IMR-90 (cell line): ENCODE data around the gene UBE2N. TPM values are rescaled to one million over a fixed set of nuclear protein-coding genes. Genes with fewer than 3 reads are reported as not detected.

Experiments
- ATAC-seq: fragments of 200-7000 bp; cut with Tn5 transposase; 2 replicates; pipeline ENCODE4 v1.9.1; 2020; ENCODE audit warnings: low read depth, mild to moderate bottlenecking, moderate library complexity
- BruUV-seq: library from RNA; stranded (reverse); fragments of 400-500 nt; replicated peaks from 2 replicates; lab custom pipeline; 2021; lab: Mats Ljungman, UMichigan
- CTCF ChIA-PET: fragments of 300-600 bp; formaldehyde crosslinking; extraction: SDS; loops from one replicate; lab custom pipeline; 2021; ENCODE audit warnings: antibody characterized with exemption; lab: Yijun Ruan, JAX
- POLR2A ChIA-PET: fragments of 300-600 bp; sonication (Branson Sonifier 250); formaldehyde crosslinking; loops from one replicate; lab custom pipeline; 2022; ENCODE audit warnings: antibody characterized with exemption; ENCODE audit not compliant: unreplicated experiment; lab: Charles Lee
- DNase-seq: peaks from one replicate; pipeline ENCODE4 v3.0.0; 2013
- H2AFZ ChIP-seq: replicated peaks from 2 replicates; pipeline ENCODE3; 2013; ENCODE audit warnings: low read length, mild to moderate bottlenecking; ENCODE audit not compliant: poor library complexity
- H2AK5ac ChIP-seq: 2 replicates; pipeline ENCODE4 v1.6.1; 2013; ENCODE audit warnings: low read depth, low read length, inconsistent platforms
- H2AK9ac ChIP-seq: replicated peaks from 2 replicates; pipeline ENCODE3; 2013; ENCODE audit warnings: mild to moderate bottlenecking, low read depth, low read length, moderate library complexity; ENCODE audit not compliant: poor library complexity
- H2BK120ac ChIP-seq: 2 replicates; pipeline ENCODE4 v1.6.1; 2013; ENCODE audit warnings: low read depth, low read length, inconsistent platforms
- H2BK15ac ChIP-seq: 3 replicates; pipeline ENCODE4 v1.6.1; 2013; ENCODE audit warnings: low read depth, low read length, inconsistent platforms
- H2BK20ac ChIP-seq: 2 replicates; pipeline ENCODE4 v1.6.1; 2013; ENCODE audit warnings: low read depth, mild to moderate bottlenecking, inconsistent platforms, low read length, moderate library complexity
- H2BK5ac ChIP-seq: 2 replicates; pipeline ENCODE4 v1.6.1; 2013; ENCODE audit warnings: mild to moderate bottlenecking, low read depth, low read length, inconsistent platforms; ENCODE audit not compliant: poor library complexity, severe bottlenecking
- H3K14ac ChIP-seq: replicated peaks from 2 replicates; pipeline ENCODE4 v1.6.1; 2013; ENCODE audit warnings: low read depth, low read length, inconsistent platforms
- H3K18ac ChIP-seq: 2 replicates; pipeline ENCODE4 v1.6.1; 2013; ENCODE audit warnings: low read depth, low read length, control low read depth
- H3K23ac ChIP-seq: 2 replicates; pipeline ENCODE4 v1.6.1; 2013; ENCODE audit warnings: low read depth, low read length, inconsistent platforms
- H3K27ac ChIP-seq: 2 replicates; pipeline ENCODE4 v1.5.1; 2013; ENCODE audit warnings: mild to moderate bottlenecking, control low read depth, low read length; ENCODE audit not compliant: insufficient read depth
- H3K27me3 ChIP-seq: 2 replicates; pipeline ENCODE4 v1.6.1; 2013; ENCODE audit warnings: low read length; ENCODE audit not compliant: control insufficient read depth, insufficient read depth
- H3K36me3 ChIP-seq: 2 replicates; pipeline ENCODE4 v1.6.1; 2013; ENCODE audit warnings: low read length, mixed read lengths; ENCODE audit not compliant: control insufficient read depth, insufficient read depth
- H3K4ac ChIP-seq: 2 replicates; pipeline ENCODE4 v1.6.1; 2013; ENCODE audit warnings: low read depth, low read length, inconsistent platforms
- H3K4me1 ChIP-seq: 2 replicates; pipeline ENCODE4 v1.6.1; 2013; ENCODE audit warnings: low read length, mixed read lengths; ENCODE audit not compliant: control insufficient read depth, insufficient read depth
- H3K4me2 ChIP-seq: 2 replicates; pipeline ENCODE4 v1.6.1; 2013; ENCODE audit warnings: low read depth, mild to moderate bottlenecking, control low read depth, low read length, moderate library complexity
- H3K4me3 ChIP-seq: 2 replicates; pipeline ENCODE4 v1.5.1; 2013; ENCODE audit warnings: low read depth, mild to moderate bottlenecking, control low read depth, low read length, moderate library complexity; ENCODE audit not compliant: insufficient read depth
- H3K56ac ChIP-seq: 2 replicates; pipeline ENCODE4 v1.6.1; 2013; ENCODE audit warnings: low read length, inconsistent platforms; ENCODE audit not compliant: insufficient read depth; ENCODE audit errors: extremely low read depth
- H3K79me1 ChIP-seq, 2 experiments: 2 replicates each; pipeline ENCODE4 v1.6.1; 2013; ENCODE audit warnings: low read length in 2 of 2, inconsistent platforms in 1 of 2, low read depth in 1 of 2
- H3K9ac ChIP-seq: 2 replicates; pipeline ENCODE4 v1.6.1; 2013; ENCODE audit warnings: low read depth, low read length, control low read depth
- H3K9me1 ChIP-seq: 2 replicates; pipeline ENCODE4 v1.6.1; 2013; ENCODE audit warnings: low read length, inconsistent platforms; ENCODE audit not compliant: insufficient read depth
- H3K9me3 ChIP-seq: 2 replicates; pipeline ENCODE4 v1.6.1; 2013; ENCODE audit warnings: low read length; ENCODE audit not compliant: control insufficient read depth, insufficient read depth
- H4K20me1 ChIP-seq: 2 replicates; pipeline ENCODE4 v1.6.1; 2013; ENCODE audit warnings: low read length, inconsistent platforms; ENCODE audit not compliant: insufficient read depth
- H4K5ac ChIP-seq: 2 replicates; pipeline ENCODE4 v1.6.1; 2013; ENCODE audit warnings: mild to moderate bottlenecking, low read depth, low read length, control low read depth
- H4K8ac ChIP-seq, 2 experiments: 2 replicates each; pipeline ENCODE4 v1.6.1; 2013; ENCODE audit warnings: low read depth in 2 of 2, low read length in 2 of 2, control low read depth in 1 of 2, inconsistent platforms in 1 of 2
- H4K91ac ChIP-seq: 2 replicates; pipeline ENCODE4 v1.6.1; 2013; ENCODE audit warnings: low read depth, low read length, inconsistent platforms; ENCODE audit not compliant: insufficient read depth
- SMC3 ChIP-seq: fragments of 150-350 bp; IDR thresholded peaks from 2 replicates; pipeline ENCODE4 v1.6.1; 2016; ENCODE audit warnings: low read depth, mild to moderate bottlenecking, antibody characterized with exemption, low read length, moderate library complexity
- WGBS, 2 experiments: methylation state at CpG; one replicate each; pipeline versions ENCODE4 v1.1.5 to v1.1.7; 2013; ENCODE audit warnings: missing lambda C conversion rate in 2 of 2; ENCODE audit not compliant: insufficient read length in 1 of 2; ENCODE audit errors: extremely low coverage in 2 of 2; 5-methylcytosine and 5-hydroxymethylcytosine counted together
- dilution Hi-C: fragments of 300-500 bp; cut with HindIII; formaldehyde crosslinking; loops from one replicate; pipeline ENCODE4 v1.14.3; 2018; ENCODE audit warnings: low sequenced_read_pairs; ENCODE audit not compliant: unreplicated experiment
- in situ Hi-C: fragments of 300-500 bp; cut with MboI; formaldehyde crosslinking; loops from 3 replicates; pipeline ENCODE4 v1.14.3; 2019; ENCODE audit warnings: low sequenced_read_pairs, inconsistent platforms, mixed read lengths
- intact Hi-C: fragments of 100-400 bp; cut with micrococcal nuclease; formaldehyde crosslinking; loops from 2 replicates; pipeline ENCODE4 v1.10.0; 2022
- polyA plus RNA-seq, 3 experiments: library from polyadenylated mRNA; depleted of rRNA; stranded (reverse); fragments of >200 nt; gene quantifications; 2 replicates each; pipeline ENCODE4 v1.2.3, GENCODE V29; 2012; ENCODE audit warnings: low replicate concordance in 1 of 3
- total RNA-seq: library from RNA; depleted of rRNA; stranded (reverse); fragments of >200 nt; gene quantifications from 2 replicates; pipeline ENCODE4 v1.2.3, GENCODE V29; 2012

The UBE2N gene
- total and polyA plus RNA-seq, 2 of the 4 experiments (the other 2 are of a cell fraction) = 64.5 to 103 TPM

GRCh38 chr12:93381161-93381975, 60.4 kb downstream of the UBE2N start:
- peak overlapping the region; percentile 77; the same call in 1 of the 2 replicates for H3K27ac ChIP-seq
- H3K9me3 ChIP-seq = no peaks in the 10 kb centered on the region
- intact Hi-C loops = no loop called here
- H2BK20ac ChIP-seq = no peak overlapping the region
- H2BK5ac ChIP-seq = peak overlapping the region; percentile 92
- H3K4me2 ChIP-seq = peak overlapping the region; percentile 99
- H3K9ac ChIP-seq = peak overlapping the region; percentile 71
- no peak for ATAC-seq
- WGBS, 2 experiments = 89% methylated on average over 3 of the region's 5 CpGs; no CpG with 5 or more reads in 1 of the 2 experiments
- ChIA-PET POLR2A (interaction anchor here (0.6 kb wide), 1 partner anchor 275 kb away, joined by 6 read pairs; no protein-coding TSS in a partner anchor), CTCF (interaction anchor here (0.5 to 1.9 kb wide), 9 partner anchors 13 to 554 kb away, joined by 3 to 6 read pairs (median 3); no protein-coding TSS in a partner anchor)
- H3K4ac ChIP-seq = peak overlapping the region; percentile 11; the same call in 1 of the 2 replicates
- dilution Hi-C loops = loop anchor here (25.0 kb wide), 1 partner anchor 394 kb away; no protein-coding TSS in a partner anchor
- no peaks in the 10 kb centered on the region for H3K27me3 ChIP-seq
- H3K9me1 ChIP-seq = peaks cover 4% of the 10 kb centered on the region; the same call in 1 of the 2 replicates
- no peak overlapping the region for H2AFZ ChIP-seq
- TF ChIP-seq SMC3 = no peak
- H3K23ac ChIP-seq = peak overlapping the region; percentile 62; the same call in 1 of the 2 replicates
- no peak overlapping the region for H4K5ac ChIP-seq
- H2BK120ac ChIP-seq = no peak overlapping the region
- H2BK15ac ChIP-seq = no peak overlapping the region
- DNase-seq = no peak
- no peak overlapping the region for H2AK9ac ChIP-seq
- no peak overlapping the region for H4K91ac ChIP-seq
- in situ Hi-C loops = loop anchor here (5.0 kb wide), 1 partner anchor 394 kb away; no protein-coding TSS in a partner anchor
- H4K8ac ChIP-seq = peak overlapping the region in 1 of 2 experiments; percentile 8; a peak in 1 of 4 replicates
- H2AK5ac ChIP-seq = peak overlapping the region; percentile 5; the same call in 1 of the 2 replicates
- H4K20me1 ChIP-seq = peaks cover 52% of the 10 kb centered on the region
- no peak overlapping the region for H3K56ac ChIP-seq
- peak overlapping the region; percentile 98 for H3K4me3 ChIP-seq
- H3K18ac ChIP-seq = no peak overlapping the region; the same call in 1 of the 2 replicates
- no TSS peak for BruUV-seq
- peaks cover 5 to 33% of the 10 kb centered on the region in 2 experiments for H3K79me1 ChIP-seq
- H3K36me3 ChIP-seq = peaks cover 2% of the 10 kb centered on the region; the same call in 1 of the 2 replicates
- H3K4me1 ChIP-seq = peaks cover 10% of the 10 kb centered on the region
- peak overlapping the region; percentile 43 for H3K14ac ChIP-seq
